Hippocampal formation (tissue), 2 donors: Measurements from ENCODE around the gene HK3.

ENCODE experiments used
- DNase-seq, 2 donors: peaks; one replicate each; lab custom pipeline; 2025; lab: John Stamatoyannopoulos, UW

The HK3 gene

GRCh38 chr5:176850371-176851245, 48.5 kb downstream of the HK3 start:
- no peak for DNase-seq

GRCh38 chr5:176849611-176850227, 49.4 kb downstream of the HK3 start:
- no peak for DNase-seq

- no peak for DNase-seq
Observed at GRCh38 chr5:176848651-176849050, 50.5 kb downstream of the HK3 start.

GRCh38 chr5:176847726-176848290, 51.3 kb downstream of the HK3 start:
- no peak for DNase-seq

GRCh38 chr5:176847148-176847547, 52.0 kb downstream of the HK3 start:
- no peak for DNase-seq

- no peak for DNase-seq
Observed at GRCh38 chr5:176846335-176847140, 52.6 kb downstream of the HK3 start.

GRCh38 chr5:176845392-176845713, 53.8 kb downstream of the HK3 start:
- no peak for DNase-seq

GRCh38 chr5:176844706-176845391, 54.3 kb downstream of the HK3 start:
- DNase-seq, result no peak

- DNase-seq, result no peak
Observed at GRCh38 chr5:176844281-176844680, 54.9 kb downstream of the HK3 start.

- no peak for DNase-seq
Observed at GRCh38 chr5:176843673-176844072, 55.5 kb downstream of the HK3 start.

GRCh38 chr5:176837707-176838115, 61.4 kb downstream of the HK3 start:
- DNase-seq, result peak; percentile 31 to 33

- DNase-seq, result no peak
Observed at GRCh38 chr5:176836811-176837706, 62.1 kb downstream of the HK3 start.

GRCh38 chr5:176835918-176836317, 63.2 kb downstream of the HK3 start:
- no peak for DNase-seq

- no peak for DNase-seq
Observed at GRCh38 chr5:176833286-176833685, 65.9 kb downstream of the HK3 start.

- DNase-seq, result no peak
Observed at GRCh38 chr5:176832162-176832561, 67.0 kb downstream of the HK3 start.

GRCh38 chr5:176831425-176831824, 67.7 kb downstream of the HK3 start:
- no peak for DNase-seq

- no peak for DNase-seq
Observed at GRCh38 chr5:176830995-176831423, 68.1 kb downstream of the HK3 start.
